ENCODE results near the gene BSG.
"Not testable (repeated sequence)": the region's sequence is repeated elsewhere in the genome, so short reads cannot be mapped to it uniquely, and the experiment has no call there.

The BSG gene

GRCh38 chr19:618674-619285 is 46.4 kb downstream of the BSG start:
- peaks cover 31% of the 10 kb centered on the region for H3K36me3 Mint-ChIP-seq
- peaks cover 5% of the 10 kb centered on the region for H3K4me1 Mint-ChIP-seq
- no peak overlapping the region for H3K4me3 Mint-ChIP-seq
- H3K27me3 Mint-ChIP-seq, result no peaks in the 10 kb centered on the region
- H3K27ac Mint-ChIP-seq, result no peak overlapping the region
- no peak for DNase-seq
- H3K9me3 Mint-ChIP-seq, result no peaks in the 10 kb centered on the region
- CTCF ChIA-PET, result no interaction called here

GRCh38 chr19:619286-620002 is 47.0 kb downstream of the BSG start:
- Mint-ChIP-seq H3K4me3 (no peak overlapping the region), H3K36me3 (peaks cover 28% of the 10 kb centered on the region), H3K27me3 (no peaks in the 10 kb centered on the region), H3K4me1 (peaks cover 3% of the 10 kb centered on the region), H3K27ac (no peak overlapping the region), H3K9me3 (no peaks in the 10 kb centered on the region)
- CTCF ChIA-PET, result no interaction called here
- no peak for DNase-seq

GRCh38 chr19:620166-620862 is 47.9 kb downstream of the BSG start:
- CTCF ChIA-PET, result no interaction called here
- Mint-ChIP-seq H3K27me3 (no peaks in the 10 kb centered on the region), H3K4me3 (no peak overlapping the region), H3K36me3 (peaks cover 22% of the 10 kb centered on the region), H3K9me3 (no peaks in the 10 kb centered on the region), H3K27ac (no peak overlapping the region), H3K4me1 (peaks cover 3% of the 10 kb centered on the region)
- DNase-seq, result no peak

GRCh38 chr19:621191-621590 is 48.8 kb downstream of the BSG start:
- DNase-seq, H3K4me3 Mint-ChIP-seq, H3K9me3 Mint-ChIP-seq, H3K27me3 Mint-ChIP-seq, H3K27ac Mint-ChIP-seq, CTCF ChIA-PET, H3K4me1 Mint-ChIP-seq: not testable (repeated sequence)
- peaks cover 21% of the 10 kb centered on the region for H3K36me3 Mint-ChIP-seq

GRCh38 chr19:621819-622218 is 49.4 kb downstream of the BSG start:
- no peaks in the 10 kb centered on the region for H3K4me1 Mint-ChIP-seq
- no peak overlapping the region for H3K27ac Mint-ChIP-seq
- no peak for DNase-seq
- no peaks in the 10 kb centered on the region for H3K27me3 Mint-ChIP-seq
- H3K9me3 Mint-ChIP-seq, result no peaks in the 10 kb centered on the region
- peaks cover 21% of the 10 kb centered on the region for H3K36me3 Mint-ChIP-seq
- CTCF ChIA-PET, result no interaction called here
- H3K4me3 Mint-ChIP-seq, result no peak overlapping the region

- H3K27ac Mint-ChIP-seq, result no peak overlapping the region
- DNase-seq, result no peak
- H3K27me3 Mint-ChIP-seq, result no peaks in the 10 kb centered on the region
- CTCF ChIA-PET, result no interaction called here
- H3K4me3 Mint-ChIP-seq, result no peak overlapping the region
- no peaks in the 10 kb centered on the region for H3K4me1 Mint-ChIP-seq
- no peaks in the 10 kb centered on the region for H3K9me3 Mint-ChIP-seq
- peaks cover 21% of the 10 kb centered on the region for H3K36me3 Mint-ChIP-seq
Measured at GRCh38 chr19:622666-623065, 50.3 kb downstream of the BSG start.

GRCh38 chr19:623175-623916 is 51.0 kb downstream of the BSG start:
- H3K27ac Mint-ChIP-seq, result no peak overlapping the region
- no peaks in the 10 kb centered on the region for H3K4me1 Mint-ChIP-seq
- H3K9me3 Mint-ChIP-seq, result no peaks in the 10 kb centered on the region
- H3K4me3 Mint-ChIP-seq, result no peak overlapping the region
- H3K36me3 Mint-ChIP-seq, result peaks cover 20% of the 10 kb centered on the region
- CTCF ChIA-PET, result no interaction called here
- no peak for DNase-seq
- H3K27me3 Mint-ChIP-seq, result no peaks in the 10 kb centered on the region

GRCh38 chr19:623974-624373 is 51.6 kb downstream of the BSG start:
- H3K27ac Mint-ChIP-seq, result no peak overlapping the region
- no peak for DNase-seq
- H3K4me1 Mint-ChIP-seq, result peaks cover 3% of the 10 kb centered on the region

GRCh38 chr19:624433-625109 is 52.2 kb downstream of the BSG start:
- no peaks in the 10 kb centered on the region for H3K27me3 Mint-ChIP-seq
- peaks cover 21% of the 10 kb centered on the region for H3K36me3 Mint-ChIP-seq
- CTCF ChIA-PET, result interaction anchor here (1.4 kb wide), 1 partner anchor 41 kb away, joined by 4 read pairs; no protein-coding TSS in a partner anchor
- DNase-seq, result no peak
- no peak overlapping the region for H3K4me3 Mint-ChIP-seq
- peaks cover 4% of the 10 kb centered on the region for H3K4me1 Mint-ChIP-seq
- no peak overlapping the region for H3K27ac Mint-ChIP-seq
- no peaks in the 10 kb centered on the region for H3K9me3 Mint-ChIP-seq

More at GRCh38 chr19:623974-624373, 51.6 kb downstream of the BSG start:
- Mint-ChIP-seq H3K9me3 (no peaks in the 10 kb centered on the region), H3K27me3 (no peaks in the 10 kb centered on the region), H3K4me3 (no peak overlapping the region), H3K36me3 (peaks cover 20% of the 10 kb centered on the region)
- CTCF ChIA-PET, result interaction anchor here (1.4 kb wide), 1 partner anchor 40 kb away, joined by 4 read pairs; no protein-coding TSS in a partner anchor

GRCh38 chr19:625257-625656 is 52.9 kb downstream of the BSG start:
- CTCF ChIA-PET, result interaction anchor here (1.4 kb wide), 1 partner anchor 41 kb away, joined by 4 read pairs; no protein-coding TSS in a partner anchor

GRCh38 chr19:626566-626965 is 54.2 kb downstream of the BSG start:
- H3K4me1 Mint-ChIP-seq, result peaks cover 14% of the 10 kb centered on the region
- not testable (repeated sequence) for DNase-seq, H3K9me3 Mint-ChIP-seq, H3K27me3 Mint-ChIP-seq, H3K27ac Mint-ChIP-seq, H3K4me3 Mint-ChIP-seq
- peaks cover 26% of the 10 kb centered on the region for H3K36me3 Mint-ChIP-seq
- CTCF ChIA-PET, result interaction anchor here (1.0 to 1.5 kb wide), 2 partner anchors 38 to 42 kb away, joined by 3 to 4 read pairs; no protein-coding TSS in a partner anchor

More at GRCh38 chr19:625257-625656, 52.9 kb downstream of the BSG start:
- Mint-ChIP-seq H3K27me3 (no peaks in the 10 kb centered on the region), H3K4me1 (peaks cover 6% of the 10 kb centered on the region), H3K36me3 (peaks cover 22% of the 10 kb centered on the region), H3K9me3 (no peaks in the 10 kb centered on the region), H3K4me3 (no peak overlapping the region), H3K27ac (no peak overlapping the region)
- no peak for DNase-seq

- peak; percentile 40 for DNase-seq
- peaks cover 29% of the 10 kb centered on the region for H3K36me3 Mint-ChIP-seq
- peaks cover 28% of the 10 kb centered on the region for H3K4me1 Mint-ChIP-seq
- no peaks in the 10 kb centered on the region for H3K27me3 Mint-ChIP-seq
- H3K9me3 Mint-ChIP-seq, result no peaks in the 10 kb centered on the region
- no peak overlapping the region for H3K27ac Mint-ChIP-seq
- CTCF ChIA-PET, result interaction anchor here (0.8 kb wide), 1 partner anchor 19 kb away, joined by 3 read pairs; no protein-coding TSS in a partner anchor
- H3K4me3 Mint-ChIP-seq, result no peak overlapping the region
Measured at GRCh38 chr19:628168-628567, 55.8 kb downstream of the BSG start.

- H3K27ac Mint-ChIP-seq, DNase-seq, CTCF ChIA-PET, H3K4me3 Mint-ChIP-seq, H3K27me3 Mint-ChIP-seq, H3K9me3 Mint-ChIP-seq: not testable (repeated sequence)
- peaks cover 28% of the 10 kb centered on the region for H3K36me3 Mint-ChIP-seq
- peaks cover 40% of the 10 kb centered on the region for H3K4me1 Mint-ChIP-seq
Measured at GRCh38 chr19:629515-629914, 57.1 kb downstream of the BSG start.

Data from activated naive CD4-positive, alpha-beta T cell treated with anti-CD3 and anti-CD28 coated beads, Interleukin-2, amount 10 ng/mL, durations not matched to agents 7 days and 5 days (primary cell).